CD4-positive, alpha-beta memory T cell (primary cell): ENCODE data around the gene AKAP6. TPM values are rescaled to one million over a fixed set of nuclear protein-coding genes. Genes with fewer than 3 reads are reported as not detected.

Source experiments
- CTCF ChIA-PET: fragments of 350-600 bp; sonication (Branson Sonifier 250); formaldehyde crosslinking; loops from one replicate; lab custom pipeline; 2021; ENCODE audit warnings: inconsistent platforms; ENCODE audit not compliant: partially characterized antibody; lab: Charles Lee
- POLR2A ChIA-PET: fragments of 350-600 bp; sonication (Branson Sonifier 250); formaldehyde crosslinking; loops from one replicate; lab custom pipeline; 2021; ENCODE audit not compliant: partially characterized antibody; lab: Charles Lee
- DNase-seq, 5 donors: peaks; one replicate each; pipeline versions ENCODE4 v3.0.0 to v3.0.0-alpha.2; 2020 to 2022; ENCODE audit warnings: mixed read lengths in 1 of 5
- H3K27ac ChIP-seq: one replicate; pipeline ENCODE4 v1.7.0; 2013; ENCODE audit warnings: low read depth, low read length
- H3K27me3 ChIP-seq: 2 replicates; pipeline ENCODE4 v1.7.0; 2013; ENCODE audit warnings: mild to moderate bottlenecking, low read length, moderate library complexity; ENCODE audit not compliant: insufficient read depth
- H3K36me3 ChIP-seq: 2 replicates; pipeline ENCODE4 v1.7.0; 2013; ENCODE audit warnings: mild to moderate bottlenecking, low read length, moderate library complexity; ENCODE audit not compliant: insufficient read depth
- H3K4me1 ChIP-seq: 2 replicates; pipeline ENCODE4 v1.7.0; 2013; ENCODE audit warnings: mild to moderate bottlenecking, low read length, moderate library complexity; ENCODE audit not compliant: insufficient read depth
- H3K4me3 ChIP-seq, 2 donors: one replicate each; pipeline ENCODE4 v1.7.0; 2013; ENCODE audit warnings: low read length in 2 of 2, mild to moderate bottlenecking in 1 of 2
- H3K9me3 ChIP-seq, 2 donors: one replicate each; pipeline ENCODE4 v1.7.0; 2013; ENCODE audit warnings: low read length in 2 of 2, control low read depth in 1 of 2; ENCODE audit not compliant: control insufficient read depth in 1 of 2
- H3K27ac Mint-ChIP-seq, 7 donors: one replicate each; pipeline ENCODE4 v1.8.0; 2020 to 2021; ENCODE audit warnings: mixed read lengths in 7 of 7, mild to moderate bottlenecking in 6 of 7, inconsistent platforms in 3 of 7, moderate library complexity in 3 of 7
- H3K27me3 Mint-ChIP-seq, 2 donors: one replicate each; pipeline ENCODE4 v1.8.0; 2020 to 2021; ENCODE audit warnings: mixed read lengths in 2 of 2
- H3K36me3 Mint-ChIP-seq, 2 donors: one replicate each; pipeline ENCODE4 v1.8.0; 2020 to 2021; ENCODE audit warnings: mixed read lengths in 2 of 2, inconsistent platforms in 1 of 2, mild to moderate bottlenecking in 1 of 2
- H3K4me1 Mint-ChIP-seq, 4 donors: one replicate each; pipeline ENCODE4 v1.8.0; 2020 to 2021; ENCODE audit warnings: mixed read lengths in 4 of 4, mild to moderate bottlenecking in 1 of 4
- H3K4me3 Mint-ChIP-seq, 8 donors: one replicate each; pipeline ENCODE4 v1.8.0; 2020 to 2021; ENCODE audit warnings: mixed read lengths in 8 of 8, mild to moderate bottlenecking in 7 of 8, moderate library complexity in 6 of 8, inconsistent platforms in 3 of 8
- H3K9me3 Mint-ChIP-seq, 8 donors: one replicate each; pipeline ENCODE4 v1.8.0; 2020 to 2021; ENCODE audit warnings: mixed read lengths in 8 of 8, mild to moderate bottlenecking in 5 of 8, inconsistent platforms in 3 of 8, moderate library complexity in 1 of 8
- intact Hi-C: fragments of 100-400 bp; cut with micrococcal nuclease; formaldehyde crosslinking; loops from one replicate; pipeline ENCODE4 v1.15.1; 2023
- polyA plus RNA-seq, 2 donors: library from polyadenylated mRNA; unstranded; fragments of 300-500 nt; fragmentation: Illumina TruSeq; gene quantifications; one replicate each; pipeline ENCODE4 v1.2.3, GENCODE V29; 2021
- total RNA-seq, 2 experiments: library from RNA; stranded (reverse); gene quantifications; one replicate each; pipeline ENCODE4 v1.2.3, GENCODE V29; 2021

Gene AKAP6
- total and polyA plus RNA-seq, 4 experiments from 2014 or later: 0.98 to 4.4 (median 3.7) TPM; not detected in 1

GRCh38 chr14:32304296-32304695 lies 24.8 kb upstream of the AKAP6 start:
- no peaks in the 10 kb centered on the region for H3K4me1 ChIP-seq
- Mint-ChIP-seq H3K4me3 (no peak overlapping the region), H3K27ac (no peak overlapping the region), H3K27me3 (peaks cover 0 to 1% of the 10 kb centered on the region in 2 donors), H3K9me3 (no peaks in the 10 kb centered on the region), H3K4me1 (no peaks in the 10 kb centered on the region), H3K36me3 (no peaks in the 10 kb centered on the region)
- no peaks in the 10 kb centered on the region for H3K36me3 ChIP-seq
- no peaks in the 10 kb centered on the region for H3K27me3 ChIP-seq
- ChIA-PET POLR2A (no interaction called here), CTCF (no interaction called here)
- intact Hi-C loops: no loop called here
- no peaks in the 10 kb centered on the region for H3K9me3 ChIP-seq
- no peak overlapping the region for H3K4me3 ChIP-seq
- no peak for DNase-seq
- H3K27ac ChIP-seq: no peak overlapping the region

GRCh38 chr14:32306549-32306948 lies 22.5 kb upstream of the AKAP6 start:
- no peaks in the 10 kb centered on the region for H3K36me3 ChIP-seq
- H3K9me3 ChIP-seq: no peaks in the 10 kb centered on the region
- ChIA-PET POLR2A (no interaction called here), CTCF (interaction anchor here (1.2 kb wide), 1 partner anchor 9 kb away, joined by 3 read pairs; no protein-coding TSS in a partner anchor)
- no peak overlapping the region for H3K4me3 ChIP-seq
- no peak overlapping the region for H3K27ac Mint-ChIP-seq
- H3K27me3 Mint-ChIP-seq: peaks cover 0 to 1% of the 10 kb centered on the region in 2 donors
- no peak overlapping the region for H3K27ac ChIP-seq
- H3K36me3 Mint-ChIP-seq: no peaks in the 10 kb centered on the region
- no peak for DNase-seq
- no peaks in the 10 kb centered on the region for H3K27me3 ChIP-seq
- H3K9me3 Mint-ChIP-seq: no peaks in the 10 kb centered on the region
- no peaks in the 10 kb centered on the region for H3K4me1 ChIP-seq
- intact Hi-C loops: no loop called here
- no peaks in the 10 kb centered on the region for H3K4me1 Mint-ChIP-seq
- no peak overlapping the region for H3K4me3 Mint-ChIP-seq

- no peak overlapping the region for H3K27ac ChIP-seq
- no peak overlapping the region for H3K4me3 ChIP-seq
- Mint-ChIP-seq H3K4me3 (no peak overlapping the region), H3K27ac (no peak overlapping the region), H3K27me3 (peaks cover 1 to 2% of the 10 kb centered on the region in 2 donors), H3K4me1 (no peaks in the 10 kb centered on the region), H3K9me3 (no peaks in the 10 kb centered on the region), H3K36me3 (no peaks in the 10 kb centered on the region)
- DNase-seq: no peak
- ChIA-PET POLR2A (no interaction called here), CTCF (no interaction called here)
- no peaks in the 10 kb centered on the region for H3K27me3 ChIP-seq
- intact Hi-C loops: no loop called here
- H3K4me1 ChIP-seq: no peaks in the 10 kb centered on the region
- no peaks in the 10 kb centered on the region for H3K36me3 ChIP-seq
- H3K9me3 ChIP-seq: no peaks in the 10 kb centered on the region
These were observed 21.1 kb upstream of the AKAP6 start for GRCh38 chr14:32307881-32308582.

- Mint-ChIP-seq H3K27me3 (peaks cover 1 to 2% of the 10 kb centered on the region in 2 donors), H3K9me3 (peaks cover 0 to 2% (median 0%) of the 10 kb centered on the region in 8 donors), H3K4me3 (no peak overlapping the region), H3K36me3 (no peaks in the 10 kb centered on the region), H3K4me1 (no peaks in the 10 kb centered on the region), H3K27ac (no peak overlapping the region)
- Histone ChIP-seq H3K27me3 (no peaks in the 10 kb centered on the region), H3K36me3 (no peaks in the 10 kb centered on the region), H3K4me3 (no peak overlapping the region), H3K4me1 (no peaks in the 10 kb centered on the region), H3K9me3 (no peaks in the 10 kb centered on the region), H3K27ac (no peak overlapping the region)
- DNase-seq: no peak
- POLR2A ChIA-PET: no interaction called here
- intact Hi-C loops: no loop called here
- CTCF ChIA-PET: no interaction called here
These were observed 18.2 kb upstream of the AKAP6 start for GRCh38 chr14:32310876-32311275.

DNA sequence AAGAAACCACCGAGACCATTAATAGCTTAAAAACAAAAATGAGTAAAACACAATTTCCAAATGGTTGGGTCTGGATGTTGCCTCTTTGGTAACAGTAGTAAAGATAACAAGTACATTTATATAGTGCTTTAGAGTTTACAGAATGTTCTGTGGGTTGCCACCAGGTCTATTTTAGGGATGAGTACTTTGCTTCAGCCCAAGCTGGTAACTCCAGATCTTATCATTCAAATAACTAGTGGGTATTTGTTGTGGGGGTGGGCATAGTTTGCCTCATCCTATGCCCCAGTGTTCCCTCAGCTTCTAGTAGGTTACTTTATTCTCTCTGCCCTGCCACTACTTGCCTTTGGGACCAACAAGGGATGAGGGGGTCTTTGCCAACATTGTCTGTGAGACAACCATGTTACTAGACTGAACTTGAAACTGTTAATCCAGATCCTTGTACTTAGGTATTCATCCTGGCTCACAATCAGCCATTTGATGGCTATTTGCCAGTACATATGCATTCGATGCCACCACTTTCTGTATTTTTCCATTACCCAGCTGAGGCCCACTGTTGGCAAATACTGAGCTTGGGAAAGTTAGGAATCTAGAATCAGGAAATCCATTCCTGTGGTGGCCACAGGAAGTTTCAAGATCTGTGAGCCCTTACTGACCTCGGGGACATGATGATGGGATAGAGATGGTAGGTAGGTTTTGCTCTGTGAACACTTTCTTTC lies 17.6 kb upstream of the AKAP6 start:
- Histone ChIP-seq H3K27me3 (no peaks in the 10 kb centered on the region), H3K36me3 (no peaks in the 10 kb centered on the region), H3K4me3 (no peak overlapping the region), H3K4me1 (no peaks in the 10 kb centered on the region), H3K9me3 (no peaks in the 10 kb centered on the region), H3K27ac (no peak overlapping the region)
- H3K27ac Mint-ChIP-seq: no peak overlapping the region
- peaks cover 0 to 2% (median 0%) of the 10 kb centered on the region in 8 donors for H3K9me3 Mint-ChIP-seq
- no peaks in the 10 kb centered on the region for H3K4me1 Mint-ChIP-seq
- CTCF ChIA-PET: no interaction called here
- intact Hi-C loops: no loop called here
- POLR2A ChIA-PET: no interaction called here
- DNase-seq: no peak
- H3K4me3 Mint-ChIP-seq: no peak overlapping the region
- no peaks in the 10 kb centered on the region for H3K36me3 Mint-ChIP-seq
- peaks cover 1 to 2% of the 10 kb centered on the region in 2 donors for H3K27me3 Mint-ChIP-seq

DNA sequence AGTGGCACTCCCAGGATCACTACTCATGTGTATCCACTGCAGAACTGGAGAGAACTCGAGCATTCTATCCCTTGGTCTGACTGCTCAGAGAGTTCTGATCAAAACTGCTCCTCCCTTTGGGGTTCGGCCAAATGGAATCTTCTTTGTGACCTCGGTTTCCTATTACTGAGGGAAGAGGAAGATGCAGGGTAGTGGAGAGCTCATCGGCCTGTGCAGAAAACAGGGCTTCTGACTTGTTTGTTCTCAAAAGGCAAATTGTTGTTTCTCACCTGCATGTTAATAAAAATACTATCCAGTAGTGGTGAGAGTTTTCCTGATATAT lies 17.1 kb upstream of the AKAP6 start:
- Mint-ChIP-seq H3K9me3 (peaks cover 0 to 2% (median 0%) of the 10 kb centered on the region in 8 donors), H3K4me3 (no peak overlapping the region), H3K4me1 (no peaks in the 10 kb centered on the region), H3K27me3 (peaks cover 1 to 2% of the 10 kb centered on the region in 2 donors), H3K36me3 (no peaks in the 10 kb centered on the region), H3K27ac (no peak overlapping the region)
- no peak for DNase-seq
- no peaks in the 10 kb centered on the region for H3K9me3 ChIP-seq
- H3K4me3 ChIP-seq: no peak overlapping the region
- POLR2A ChIA-PET: no interaction called here
- no peaks in the 10 kb centered on the region for H3K27me3 ChIP-seq
- intact Hi-C loops: no loop called here
- no peaks in the 10 kb centered on the region for H3K4me1 ChIP-seq
- H3K36me3 ChIP-seq: no peaks in the 10 kb centered on the region
- no peak overlapping the region for H3K27ac ChIP-seq
- CTCF ChIA-PET: no interaction called here

DNA sequence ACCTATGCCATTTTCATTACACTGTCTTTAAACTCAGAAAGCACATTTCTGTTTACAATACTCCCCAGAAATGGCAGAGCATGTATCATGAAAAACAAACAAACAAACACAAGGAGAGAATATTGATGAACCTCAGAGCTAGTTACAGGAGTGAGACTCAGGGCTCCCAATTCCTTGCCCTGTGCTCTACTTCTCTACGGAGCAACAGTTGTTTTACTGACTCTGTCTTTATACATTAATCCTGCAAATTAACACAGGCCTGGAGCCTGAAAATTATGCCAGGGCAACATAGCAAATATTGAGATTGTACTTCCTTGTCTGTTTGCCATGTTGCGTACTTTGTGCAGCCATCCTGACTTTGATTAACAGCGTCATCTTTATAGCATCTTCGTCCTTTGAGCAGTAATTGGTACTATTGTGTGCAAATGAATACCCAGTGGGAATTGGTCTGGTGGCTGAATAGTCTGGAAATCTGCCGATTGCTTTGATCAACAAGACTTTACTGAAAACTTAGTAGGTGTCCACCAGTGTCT lies 15.2 kb upstream of the AKAP6 start:
- Histone ChIP-seq H3K9me3 (no peaks in the 10 kb centered on the region), H3K4me3 (no peak overlapping the region), H3K4me1 (no peaks in the 10 kb centered on the region), H3K27me3 (no peaks in the 10 kb centered on the region), H3K36me3 (no peaks in the 10 kb centered on the region), H3K27ac (no peak overlapping the region)
- no peak for DNase-seq
- H3K9me3 Mint-ChIP-seq: peaks cover 0 to 2% (median 0%) of the 10 kb centered on the region in 8 donors
- no peaks in the 10 kb centered on the region for H3K36me3 Mint-ChIP-seq
- intact Hi-C loops: no loop called here
- ChIA-PET CTCF (no interaction called here), POLR2A (no interaction called here)
- H3K4me3 Mint-ChIP-seq: no peak overlapping the region
- H3K27ac Mint-ChIP-seq: no peak overlapping the region
- H3K4me1 Mint-ChIP-seq: no peaks in the 10 kb centered on the region
- H3K27me3 Mint-ChIP-seq: peaks cover 1 to 2% of the 10 kb centered on the region in 2 donors
